ENCODE results near the gene IRS1.

IRS1 gene

GRCh38 chr2:226788881-226789490 is 10.6 kb downstream of the IRS1 start:
- DNase-seq = no peak

GRCh38 chr2:226788064-226788463 is 11.6 kb downstream of the IRS1 start:
- no peak for DNase-seq

GRCh38 chr2:226783885-226784284 is 15.7 kb downstream of the IRS1 start:
- DNase-seq = no peak

GRCh38 chr2:226782092-226782713 is 17.4 kb downstream of the IRS1 start:
- no peak for DNase-seq

GRCh38 chr2:226780431-226780830 is 19.2 kb downstream of the IRS1 start:
- no peak for DNase-seq

GRCh38 chr2:226777611-226778010 is 22.0 kb downstream of the IRS1 start:
- no peak for DNase-seq

- DNase-seq = no peak
Measured at GRCh38 chr2:226776104-226776503, 23.5 kb downstream of the IRS1 start.

GRCh38 chr2:226775032-226775509 is 24.5 kb downstream of the IRS1 start:
- no peak for DNase-seq

- no peak for DNase-seq
Measured at GRCh38 chr2:226773291-226773690, 26.3 kb downstream of the IRS1 start.

GRCh38 chr2:226772389-226773179 is 27.0 kb downstream of the IRS1 start:
- no peak for DNase-seq

- DNase-seq = no peak
Measured at GRCh38 chr2:226771067-226771466, 28.6 kb downstream of the IRS1 start.

GRCh38 chr2:226767056-226767813 is 32.4 kb downstream of the IRS1 start:
- no peak for DNase-seq

GRCh38 chr2:226766352-226767055 is 33.1 kb downstream of the IRS1 start:
- DNase-seq = no peak

- DNase-seq = no peak
Measured at GRCh38 chr2:226763320-226763719, 36.3 kb downstream of the IRS1 start.

- no peak for DNase-seq
Measured at GRCh38 chr2:226761195-226761583, 38.4 kb downstream of the IRS1 start.

GRCh38 chr2:226760412-226761194 is 39.0 kb downstream of the IRS1 start:
- no peak for DNase-seq

- DNase-seq = no peak
Measured at GRCh38 chr2:226759768-226760167, 39.9 kb downstream of the IRS1 start.

GRCh38 chr2:226758921-226759640 is 40.5 kb downstream of the IRS1 start:
- no peak for DNase-seq

- no peak for DNase-seq
Measured at GRCh38 chr2:226756131-226756530, 43.5 kb downstream of the IRS1 start.

- DNase-seq = no peak
Measured at GRCh38 chr2:226755631-226756030, 44.0 kb downstream of the IRS1 start.
